HG03045 (cell line): ENCODE results near the gene EIF1.
"Not testable (repeated sequence)": the region's sequence is repeated elsewhere in the genome, so short reads cannot be mapped to it uniquely, and the experiment has no call there.

ENCODE experiments used
- ATAC-seq: cut with Tn5 transposase; IDR thresholded peaks from one replicate; pipeline ENCODE4 v1.9.1; 2021; ENCODE audit warnings: mild to moderate bottlenecking, moderate library complexity; ENCODE audit not compliant: unreplicated experiment

Gene EIF1

DNA sequence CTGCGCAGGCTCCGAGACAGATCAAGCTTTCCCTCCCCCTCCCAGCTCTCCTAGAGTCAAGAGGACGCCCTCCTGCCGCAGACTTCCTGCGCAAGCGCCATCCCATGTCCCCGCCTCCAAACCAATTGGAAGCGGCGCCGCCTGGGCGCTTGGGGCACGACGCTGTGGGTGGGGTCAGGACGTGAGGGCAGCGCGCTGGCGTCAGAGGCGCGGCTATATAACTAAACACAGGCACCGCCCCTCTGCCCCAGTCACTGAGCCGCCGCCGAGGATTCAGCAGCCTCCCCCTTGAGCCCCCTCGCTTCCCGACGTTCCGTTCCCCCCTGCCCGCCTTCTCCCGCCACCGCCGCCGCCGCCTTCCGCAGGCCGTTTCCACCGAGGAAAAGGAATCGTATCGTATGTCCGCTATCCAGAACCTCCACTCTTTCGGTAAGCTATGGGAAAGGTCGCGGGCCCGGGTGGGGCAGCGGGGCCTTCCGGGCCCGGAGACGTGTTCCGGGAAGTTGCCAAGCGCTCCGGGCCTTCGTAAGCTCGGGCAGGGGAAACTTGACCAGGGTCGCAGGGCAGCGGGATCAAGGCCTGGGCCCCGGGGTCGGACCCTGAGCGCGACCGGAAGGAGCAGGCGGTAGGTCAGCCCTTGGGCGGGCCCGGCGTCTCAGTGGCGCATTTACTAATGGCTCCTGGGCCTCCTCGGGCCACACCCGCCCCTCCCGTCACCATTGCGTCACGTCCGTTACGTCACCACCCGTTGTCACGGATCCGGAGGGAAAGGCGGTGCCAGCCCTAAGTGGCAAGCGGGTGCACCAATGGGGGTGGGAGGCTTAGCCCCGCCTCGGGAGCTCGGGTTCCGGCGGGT lies at the start of gene EIF1:
Gene EIF1, plus strand, starts transcription at position 245 of the 856 bp plus-strand sequence. Its CDS starts 154 bp downstream, at position 399.
- peak; percentile 71 for ATAC-seq

DNA sequence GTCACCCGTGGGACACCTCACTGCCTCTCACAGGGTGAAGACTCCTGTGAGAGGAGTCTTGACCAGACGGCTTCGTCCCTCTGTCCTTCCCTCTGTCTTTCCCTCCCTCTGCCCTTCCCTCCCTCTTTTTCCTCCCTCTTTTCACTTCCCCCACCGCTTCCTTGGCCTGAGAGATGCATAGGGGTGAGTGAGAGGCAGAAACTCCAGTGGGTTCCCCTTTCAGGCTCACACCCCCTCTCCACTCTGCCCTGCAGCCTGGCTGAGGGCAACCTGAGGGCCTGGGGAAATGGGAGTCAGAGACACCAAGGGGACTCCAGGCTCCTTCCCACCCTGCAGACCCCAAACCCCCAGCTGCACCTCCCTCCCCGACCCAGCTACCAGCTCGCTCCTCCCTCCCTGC lies 49.7 kb upstream of the EIF1 start:
- no peak for ATAC-seq

DNA sequence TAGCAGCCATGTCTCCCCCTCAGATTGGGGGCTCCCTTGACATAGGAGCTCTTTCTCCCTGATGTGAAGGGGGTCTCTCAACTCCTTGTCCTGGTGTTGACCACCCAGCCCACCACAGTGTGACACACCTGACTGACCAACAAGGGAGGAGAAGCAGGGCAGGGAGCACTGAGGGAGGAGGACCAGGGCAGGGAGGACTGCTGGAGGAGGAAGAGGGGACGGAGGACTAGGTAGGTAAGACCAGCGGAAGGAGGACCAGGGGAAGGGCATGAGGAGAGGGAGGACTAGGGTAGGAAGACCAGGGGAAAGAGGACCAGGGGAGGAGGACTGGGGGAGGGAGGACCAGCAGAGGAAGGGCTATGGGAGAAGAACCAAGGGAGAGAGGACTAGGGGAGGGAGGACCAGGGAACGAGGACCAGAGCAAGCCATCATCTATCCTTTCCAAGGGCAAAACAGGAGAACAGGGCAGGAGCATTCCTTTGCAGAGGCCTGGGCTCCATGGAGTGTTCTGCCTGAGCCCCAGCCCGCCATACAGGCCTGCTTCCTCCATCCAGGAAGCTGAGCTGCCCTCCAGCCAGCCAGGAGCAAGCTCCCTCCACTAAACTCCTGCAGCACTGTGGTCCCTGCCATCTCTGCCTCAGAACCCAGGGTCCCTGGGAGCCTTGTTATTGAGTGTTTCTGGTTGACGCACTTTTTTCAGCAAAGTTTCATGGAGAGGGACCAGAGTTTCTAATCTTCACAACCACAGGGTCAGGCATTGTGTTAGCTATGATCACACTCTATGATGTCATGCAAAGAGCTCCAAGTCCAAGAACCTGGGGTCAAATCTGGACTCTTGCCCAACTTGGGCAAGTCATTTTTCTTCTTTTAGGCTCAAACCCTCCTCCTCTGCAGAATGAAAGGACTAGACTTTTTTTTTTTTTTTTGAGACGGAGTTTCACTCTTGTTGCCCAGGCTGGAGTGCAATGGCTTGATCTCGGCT lies 48.9 kb upstream of the EIF1 start:
- no peak for ATAC-seq

DNA sequence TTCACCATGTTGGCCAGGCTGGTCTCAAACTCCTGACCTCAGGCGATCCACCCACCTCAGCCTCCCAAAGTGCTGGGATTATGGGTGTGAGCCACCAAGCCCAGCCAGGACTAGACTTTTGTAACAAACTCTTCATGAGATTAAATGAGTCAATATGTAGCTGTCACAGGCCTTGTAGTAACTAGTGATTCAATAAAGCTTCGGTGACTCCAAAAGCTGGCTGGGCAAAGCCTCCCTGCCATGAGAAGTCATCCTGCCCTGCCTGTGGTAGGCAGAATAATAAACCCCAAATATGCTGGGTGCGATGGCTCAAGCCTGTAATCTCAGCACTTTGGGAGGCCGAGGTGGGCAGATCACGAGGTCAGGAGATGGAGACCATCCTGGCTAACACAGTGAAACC lies 48.1 kb upstream of the EIF1 start:
- ATAC-seq = not testable (repeated sequence)

DNA sequence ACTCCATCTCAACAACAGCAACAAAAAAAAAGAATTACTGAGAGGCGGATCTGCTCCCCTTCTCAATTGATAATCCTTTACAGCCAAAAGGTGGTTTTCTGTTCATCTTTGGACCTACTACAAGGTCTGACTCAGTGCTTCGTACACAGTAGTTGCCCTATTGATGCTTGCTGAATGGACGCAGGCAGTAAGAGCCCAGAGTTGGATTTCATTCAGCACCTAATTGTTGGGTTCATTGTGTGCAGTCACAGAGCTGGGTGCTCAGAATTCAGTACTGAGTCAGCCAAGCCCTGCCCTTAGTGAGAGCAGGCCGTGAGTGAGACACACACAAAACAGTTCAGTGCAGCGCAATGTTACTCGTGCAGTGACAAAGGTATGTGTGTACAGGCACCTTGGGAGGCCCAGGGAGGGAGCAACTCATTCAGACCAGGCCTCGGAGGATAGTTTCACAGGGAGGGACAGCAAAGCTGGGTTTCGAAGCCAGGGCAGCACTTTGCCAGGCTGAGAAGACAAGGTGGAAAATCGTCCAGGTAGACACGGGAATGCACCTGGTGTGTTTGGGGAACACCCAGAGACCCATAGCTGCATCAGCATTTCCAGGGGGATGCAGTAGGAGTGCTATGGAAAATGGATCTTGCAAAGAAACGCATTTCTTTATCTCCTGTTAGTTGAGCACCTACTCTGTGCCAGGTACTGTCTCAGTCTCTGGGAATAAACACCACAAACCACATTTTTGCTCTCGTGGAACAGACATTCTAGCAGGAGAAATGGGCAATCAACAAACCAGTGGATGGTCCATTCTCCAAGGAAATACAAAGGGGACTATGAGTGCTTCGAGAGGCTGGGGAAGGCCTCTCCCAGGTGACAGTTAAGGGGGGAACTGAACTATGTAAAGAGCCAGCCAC lies 46.2 kb upstream of the EIF1 start:
- no peak for ATAC-seq

DNA sequence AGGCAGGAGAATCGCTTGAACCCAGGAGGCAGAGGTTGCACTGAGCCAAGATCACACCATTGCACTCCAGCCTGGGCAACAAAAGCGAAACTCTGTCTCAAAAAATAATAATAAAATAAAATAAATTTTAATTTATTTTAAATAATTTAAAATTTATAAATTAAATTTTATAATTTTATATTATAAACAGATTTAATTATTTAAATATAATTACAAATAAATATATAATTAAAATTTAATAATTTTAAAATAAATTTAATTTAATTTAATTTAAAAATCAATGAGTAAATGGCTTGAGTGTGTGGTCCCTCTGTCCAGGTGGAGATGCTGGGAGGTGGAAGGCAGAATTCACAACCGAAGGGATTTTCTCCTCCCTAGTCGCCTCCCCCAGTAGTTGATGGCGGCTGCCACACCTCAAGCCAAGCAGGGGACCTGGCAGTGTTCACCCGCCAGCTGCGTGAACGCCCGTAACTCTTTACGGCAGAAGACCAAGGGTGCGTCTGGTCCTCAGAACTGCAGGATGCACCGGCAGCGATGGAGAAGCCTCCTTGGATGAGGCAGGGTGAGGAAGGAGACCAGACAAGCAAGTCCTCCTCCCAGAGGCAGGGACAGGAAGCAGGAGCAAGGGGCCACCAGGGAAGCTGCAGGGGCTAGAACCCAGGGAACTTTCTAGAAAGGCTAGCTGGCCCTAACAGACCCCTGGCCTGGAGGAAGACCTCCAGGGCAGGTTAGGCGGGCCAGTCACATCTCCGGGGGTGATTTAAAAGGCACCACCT lies 41.5 kb upstream of the EIF1 start:
- no peak for ATAC-seq

DNA sequence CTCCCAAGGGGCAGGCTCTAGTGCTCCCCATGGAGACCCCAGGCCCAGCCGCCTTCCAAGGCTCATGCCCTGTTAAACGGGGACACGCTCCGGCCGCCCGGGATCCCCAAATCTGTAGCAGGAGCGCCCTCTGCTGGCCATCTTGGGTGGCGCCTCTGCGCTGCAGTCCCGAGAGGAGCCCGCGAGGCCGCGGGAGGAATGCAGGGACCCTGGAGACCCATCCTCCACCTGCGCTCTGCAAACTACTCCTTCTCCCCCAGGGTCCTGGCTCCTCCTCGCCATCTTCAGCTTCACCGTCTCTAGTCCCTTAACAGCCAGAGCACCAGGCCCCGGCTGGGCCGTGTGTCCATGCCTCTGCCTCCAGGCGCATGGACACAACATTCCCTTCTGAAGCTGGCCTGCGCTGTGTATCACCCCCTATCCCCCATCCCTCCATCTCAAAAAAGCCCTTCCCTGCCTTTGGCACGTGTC lies 40.7 kb upstream of the EIF1 start:
- peak; percentile 46 for ATAC-seq

DNA sequence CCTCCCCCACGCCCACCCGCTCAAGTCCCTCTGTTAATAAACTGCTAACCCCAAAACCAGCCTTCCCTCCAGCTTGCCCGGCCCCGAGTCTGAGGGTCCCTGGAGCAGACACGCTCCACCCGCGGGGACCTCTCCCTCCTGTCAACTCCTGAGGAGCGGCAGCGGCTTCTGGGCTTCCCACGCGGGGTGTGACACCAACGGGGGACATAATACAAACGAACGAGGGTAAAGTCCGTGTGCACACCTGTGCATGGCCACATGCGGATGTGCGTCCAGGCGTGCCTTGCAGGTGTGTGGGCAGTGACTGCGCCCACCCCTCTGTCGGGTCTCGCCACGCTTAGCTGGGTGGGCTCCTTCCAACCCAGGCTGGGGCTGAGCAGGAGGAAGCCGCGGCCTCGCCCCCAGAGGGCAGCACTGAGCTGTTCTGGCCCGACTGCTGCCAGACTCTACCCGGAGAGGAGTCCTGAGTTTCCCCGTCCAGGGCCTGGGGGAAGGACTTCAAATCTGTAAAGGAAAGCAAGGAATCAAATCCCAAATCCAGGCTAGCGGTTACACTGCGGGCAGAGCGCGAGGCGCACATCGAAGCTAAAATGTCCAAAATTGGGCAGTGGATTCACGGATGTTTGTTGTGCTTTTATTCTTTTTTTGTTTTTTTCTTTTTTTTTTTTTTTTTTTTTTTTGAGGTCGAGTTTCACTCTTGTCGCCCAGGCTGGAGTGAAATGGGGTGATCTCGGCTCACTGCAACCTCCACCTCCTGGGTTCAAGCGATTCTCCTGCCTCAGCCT lies 40.1 kb upstream of the EIF1 start:
- peak; percentile 57 for ATAC-seq

DNA sequence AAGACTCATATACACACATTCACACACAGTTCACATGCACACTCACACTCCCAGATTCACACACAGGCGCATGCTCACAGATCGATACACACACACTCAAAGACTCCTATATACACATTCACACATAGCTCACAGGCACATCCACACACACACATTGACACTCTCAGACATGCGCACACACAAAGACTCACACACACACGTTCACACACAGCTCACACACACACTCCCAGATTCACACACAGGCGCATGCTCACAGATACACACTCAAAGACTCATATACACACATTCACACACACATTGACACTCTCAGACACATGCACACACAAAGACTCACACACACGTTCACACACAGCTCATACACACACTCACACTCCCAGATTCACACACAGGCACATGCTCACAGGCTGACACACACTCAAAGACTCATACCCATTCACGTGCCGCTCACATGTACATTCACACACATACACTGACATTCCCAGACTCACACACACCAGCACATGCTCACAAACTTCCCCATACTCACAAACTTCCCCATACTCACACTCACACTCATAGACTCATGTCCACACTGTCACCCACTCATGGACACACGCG lies 38.7 kb upstream of the EIF1 start:
- ATAC-seq = no peak

DNA sequence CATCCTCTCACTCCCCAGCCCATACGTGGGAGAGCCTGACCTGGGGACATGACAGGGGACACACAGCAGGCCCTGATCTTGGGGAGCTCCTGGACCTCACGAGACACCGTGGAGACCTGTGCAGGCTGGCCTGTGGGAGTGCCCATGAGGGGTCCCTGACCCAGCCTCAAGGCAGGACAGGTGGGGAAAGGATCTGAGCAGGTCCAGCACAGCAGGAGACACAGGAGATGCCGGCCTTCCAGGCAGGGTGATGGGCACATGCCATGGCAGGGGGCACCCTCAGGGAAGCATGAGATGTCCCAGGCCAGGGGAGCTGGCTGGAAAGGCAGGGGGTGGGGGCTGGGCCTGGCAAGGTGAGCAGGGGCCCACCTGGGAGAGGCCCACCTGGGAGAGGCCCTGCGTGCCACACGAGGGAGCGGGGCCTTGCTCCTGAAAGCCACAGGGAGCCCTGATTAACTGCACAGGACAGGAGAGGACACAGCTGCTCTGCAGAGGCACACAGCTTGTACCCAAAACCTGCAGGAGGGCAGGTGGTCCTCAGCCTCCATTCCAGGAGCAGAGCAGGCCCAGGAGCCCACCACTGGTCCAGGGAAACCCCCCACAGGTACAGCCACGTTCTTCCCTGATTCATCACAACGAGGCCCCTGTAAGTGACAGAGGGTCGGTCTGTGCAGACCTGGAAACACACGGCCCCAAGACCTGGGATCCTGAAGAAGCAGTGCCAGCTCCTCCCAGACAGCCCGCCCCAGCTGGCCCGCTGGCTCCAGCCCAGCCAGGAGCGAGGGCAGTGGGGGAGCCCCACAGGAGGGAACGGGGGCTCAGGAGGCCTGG lies 37.7 kb upstream of the EIF1 start:
- no peak for ATAC-seq

DNA sequence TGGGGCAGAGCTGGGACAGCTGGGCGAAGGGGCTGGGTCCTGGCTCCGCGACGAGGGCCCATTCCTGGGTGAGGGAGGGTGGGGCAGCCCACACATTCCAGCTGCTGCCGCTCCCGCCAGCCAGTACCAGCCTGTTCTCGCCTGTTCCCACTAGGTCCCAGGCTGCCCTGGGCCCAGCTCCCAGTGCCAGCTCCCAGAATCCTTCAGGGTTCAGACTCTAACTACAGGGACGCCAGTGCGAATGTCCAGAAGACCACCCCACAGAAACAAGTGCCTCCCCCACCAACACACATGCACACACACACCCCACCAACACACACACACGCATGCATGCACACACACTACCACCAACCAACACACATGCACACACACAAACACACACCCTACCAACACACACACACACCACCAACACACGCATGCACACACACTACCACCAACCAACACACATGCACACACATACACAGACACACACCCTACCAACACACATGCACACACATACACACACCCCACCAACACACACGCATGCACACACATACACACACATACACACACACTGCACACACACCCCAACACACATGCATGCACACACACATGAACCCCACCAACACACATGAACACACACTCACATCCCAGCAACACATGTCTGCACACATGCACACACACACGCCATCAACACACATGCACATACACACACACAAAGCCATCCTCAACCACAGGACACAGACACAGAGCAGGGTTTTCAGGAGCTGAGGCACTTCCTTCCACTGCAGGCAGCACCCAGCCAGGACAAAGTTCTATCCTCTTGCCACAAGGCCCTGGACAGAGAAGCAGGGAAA lies 36.8 kb upstream of the EIF1 start:
- no peak for ATAC-seq

DNA sequence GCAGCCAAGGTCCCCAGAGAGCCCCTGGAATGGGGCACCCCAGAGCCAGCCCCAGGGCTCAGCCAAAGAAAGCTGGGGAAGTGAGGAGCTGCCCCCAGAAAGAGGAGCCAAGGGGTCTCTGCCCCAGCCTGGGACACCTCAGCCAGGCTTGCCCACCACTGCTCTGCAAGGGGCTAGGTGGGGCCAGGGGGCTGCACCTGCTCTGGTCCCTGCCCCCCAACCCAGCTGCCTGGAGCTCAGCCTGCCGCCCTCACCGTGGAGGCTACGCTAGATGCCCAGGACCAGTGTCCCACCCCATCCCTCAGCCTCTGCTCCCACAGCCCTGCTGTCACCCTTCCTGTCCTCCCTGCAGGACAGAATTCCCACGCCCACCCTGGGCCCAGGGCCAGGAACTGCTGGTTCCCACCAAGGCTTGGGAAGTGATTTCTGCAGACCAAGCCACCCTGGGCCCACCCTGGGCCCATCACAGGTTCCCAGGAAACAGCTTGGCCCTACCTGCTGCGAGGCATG lies 36.2 kb upstream of the EIF1 start:
- ATAC-seq = no peak

DNA sequence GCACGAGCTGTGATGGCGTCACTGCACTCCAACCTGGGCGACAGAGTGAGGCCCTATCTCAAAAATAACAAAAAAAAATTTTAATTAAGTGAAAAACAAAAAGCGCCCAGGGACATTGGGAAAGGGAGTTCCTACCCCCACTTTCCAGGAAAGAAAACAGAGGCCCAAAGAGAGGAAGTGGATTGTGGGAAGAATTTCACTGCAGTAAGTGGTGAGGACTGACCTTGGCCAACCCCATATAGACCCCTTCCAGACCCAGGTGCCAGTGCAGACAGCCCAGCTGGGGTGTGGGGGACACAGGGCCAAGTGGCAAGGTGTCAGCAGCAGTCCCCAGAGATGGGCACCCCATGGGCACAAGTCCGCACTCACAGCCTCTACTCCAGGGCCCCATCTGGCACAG lies 35.3 kb upstream of the EIF1 start:
- no peak for ATAC-seq

DNA sequence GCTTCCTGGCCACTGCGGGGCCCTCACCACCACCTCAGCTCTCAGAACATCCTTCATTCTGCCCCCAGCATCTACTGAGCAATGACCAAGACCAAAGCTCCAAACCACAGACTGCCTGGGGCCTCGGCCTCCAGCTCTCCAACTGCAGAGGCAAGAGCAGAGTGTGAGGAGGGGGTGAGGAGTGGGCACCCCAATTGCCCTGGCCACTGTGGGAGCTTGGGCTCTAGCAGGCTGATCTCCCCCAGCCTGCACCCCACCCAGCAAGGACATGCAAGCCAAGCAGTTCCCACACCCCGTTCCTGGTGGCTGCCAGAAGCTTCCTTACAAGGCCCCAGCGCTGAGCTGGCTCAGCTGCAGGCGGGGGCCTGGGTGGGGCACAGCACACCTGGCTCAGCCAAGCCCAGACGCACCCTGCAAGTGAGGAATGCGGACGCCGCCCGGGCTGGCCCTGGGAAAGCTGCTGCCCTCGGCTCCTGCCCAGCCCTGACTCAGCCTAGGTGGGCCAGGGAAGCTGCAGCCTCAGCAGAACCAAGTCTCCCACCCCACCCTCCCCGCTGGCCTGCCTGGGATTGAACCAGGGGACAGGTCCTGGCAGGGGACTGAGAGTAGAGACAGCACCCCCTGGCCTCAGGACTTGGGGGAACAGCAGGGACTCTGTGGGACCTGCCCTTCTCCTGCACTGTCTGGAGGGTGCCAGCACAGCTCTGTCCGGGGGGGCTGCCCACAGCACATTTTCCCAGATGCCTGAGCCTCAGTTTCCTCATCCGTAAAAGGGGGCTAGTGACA lies 34.6 kb upstream of the EIF1 start:
- ATAC-seq = no peak

DNA sequence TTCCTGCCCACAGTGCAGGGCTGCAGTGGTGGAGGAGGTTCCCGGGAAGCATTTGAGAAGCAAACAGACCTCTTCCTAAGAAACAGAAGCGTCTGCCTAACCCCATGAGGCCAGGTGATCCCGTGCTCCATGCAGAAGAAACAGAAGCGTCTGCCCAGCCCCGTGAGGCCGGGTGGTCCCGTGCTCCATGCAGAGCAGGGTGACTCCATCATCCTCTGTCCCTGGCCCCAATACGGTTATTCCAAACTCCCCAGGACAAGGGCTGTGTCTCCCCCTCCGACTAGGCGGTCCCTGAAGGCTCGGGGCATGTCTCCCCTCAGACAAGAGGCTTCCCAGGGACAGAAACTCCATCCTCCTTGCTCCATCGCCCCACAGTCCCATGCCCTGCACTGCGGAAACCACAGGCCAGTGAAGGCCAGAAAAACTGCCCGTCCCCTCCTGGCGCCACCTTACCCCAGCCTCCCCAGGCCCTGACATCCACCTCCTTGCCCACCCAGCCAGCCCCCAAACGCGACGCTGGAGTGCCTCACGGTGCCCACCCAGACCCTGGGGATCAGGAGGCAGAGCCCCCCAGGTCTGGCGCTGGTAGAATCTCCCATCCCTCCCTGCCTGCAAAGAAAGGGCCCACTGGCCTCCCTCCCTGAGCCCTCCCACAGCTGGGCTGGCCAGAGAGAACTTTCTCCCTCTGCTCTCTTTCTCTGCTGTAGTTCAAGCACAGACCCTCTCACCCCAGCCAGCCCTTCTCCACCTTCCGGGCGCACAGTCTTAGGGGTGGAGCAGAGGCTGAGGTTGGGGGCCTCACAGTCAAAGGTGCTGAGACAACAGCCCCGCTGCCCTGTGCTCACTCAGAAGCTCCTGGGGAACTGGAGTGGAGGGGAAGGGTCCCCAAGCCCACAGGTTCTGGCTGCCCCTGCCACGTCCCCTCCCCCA lies 33.7 kb upstream of the EIF1 start:
- ATAC-seq = no peak
